ENCODE measurements around the gene DNAJB6.

DNA sequence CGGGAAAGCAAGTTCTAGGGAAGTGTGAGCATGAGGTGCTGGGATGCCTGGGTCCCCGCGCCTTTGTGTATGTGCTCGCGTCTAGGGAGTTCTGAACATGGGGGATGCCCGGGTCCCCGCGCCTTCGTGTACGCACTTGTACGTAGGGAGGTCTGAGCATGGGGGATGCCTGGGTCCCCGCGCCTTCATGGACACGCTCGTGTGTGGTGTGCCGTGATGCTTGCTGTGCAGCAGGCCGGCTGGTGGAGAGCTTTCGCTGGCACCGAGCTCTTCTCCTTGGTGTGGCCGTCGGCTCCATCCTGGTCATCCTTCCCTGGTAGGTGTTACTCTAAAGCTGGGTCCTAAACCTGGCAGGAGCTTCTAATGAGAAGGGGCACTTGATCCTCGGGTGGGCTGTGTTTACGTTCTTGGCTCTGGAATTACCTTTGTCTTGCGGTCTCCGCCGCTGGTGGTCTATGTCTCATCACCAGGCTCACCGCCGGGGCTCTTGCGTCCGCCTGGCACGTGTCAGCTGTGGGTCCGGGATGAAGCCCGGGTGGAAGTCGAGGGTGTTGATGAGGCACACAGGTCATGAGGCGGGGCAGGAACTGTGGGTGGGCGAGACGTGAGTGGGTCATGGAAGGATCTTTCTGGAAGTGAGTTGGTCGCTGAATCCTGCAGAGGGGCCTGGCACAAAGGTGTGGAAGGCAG lies 63.5 kb downstream of the DNAJB6 start:
- TF ChIP-seq CTCF (IDR thresholded peaks at IDR 0.05; ENCODE audit: borderline replicate concordance, extremely low read depth, low read length, poor library complexity, severe bottlenecking) (no peak), EZH2 (IDR thresholded peaks at IDR 0.05; ENCODE audit: borderline replicate concordance, low read depth, low read length, severe bottlenecking) (no peak)
